Measurements from ENCODE around the gene ABCC1. TPM values are rescaled to one million over a fixed set of nuclear protein-coding genes. Genes with fewer than 3 reads are reported as not detected.
"Not testable (repeated sequence)": the region's sequence is repeated elsewhere in the genome, so short reads cannot be mapped to it uniquely, and the experiment has no call there.

The ABCC1 gene
- total RNA-seq, 1 donor from 2014 or later, result 21.8 TPM

- H3K4me1 Mint-ChIP-seq (ENCODE audit: unreplicated experiment), result peaks cover 2% of the 10 kb centered on the region
- no peak overlapping the region for H3K4me3 Mint-ChIP-seq (ENCODE audit: unreplicated experiment)
- no peak overlapping the region for H3K27ac Mint-ChIP-seq (ENCODE audit: unreplicated experiment)
- no peak for TF ChIP-seq CTCF (IDR thresholded peaks at IDR 0.05; ENCODE audit: unreplicated experiment)
- DNase-seq (ENCODE audit: low spot score), result no peak
- no peaks in the 10 kb centered on the region for H3K36me3 Mint-ChIP-seq (ENCODE audit: low read depth, unreplicated experiment)
- no peaks in the 10 kb centered on the region for H3K9me3 Mint-ChIP-seq (ENCODE audit: unreplicated experiment)
- no peaks in the 10 kb centered on the region for H3K27me3 Mint-ChIP-seq (ENCODE audit: unreplicated experiment)
Observed at GRCh38 chr16:15916323-15916722, 33.1 kb upstream of the ABCC1 start.

- H3K27ac Mint-ChIP-seq (ENCODE audit: unreplicated experiment); H3K9me3 Mint-ChIP-seq (ENCODE audit: unreplicated experiment); DNase-seq (ENCODE audit: low spot score); H3K36me3 Mint-ChIP-seq (ENCODE audit: low read depth, unreplicated experiment); H3K27me3 Mint-ChIP-seq (ENCODE audit: unreplicated experiment); H3K4me1 Mint-ChIP-seq (ENCODE audit: unreplicated experiment); H3K4me3 Mint-ChIP-seq (ENCODE audit: unreplicated experiment): not testable (repeated sequence)
Observed at GRCh38 chr16:15918314-15918713, 31.1 kb upstream of the ABCC1 start.

GRCh38 chr16:15919331-15919730 lies 30.1 kb upstream of the ABCC1 start:
- H3K27me3 Mint-ChIP-seq (ENCODE audit: unreplicated experiment), result no peaks in the 10 kb centered on the region
- H3K4me3 Mint-ChIP-seq (ENCODE audit: unreplicated experiment), result no peak overlapping the region
- H3K9me3 Mint-ChIP-seq (ENCODE audit: unreplicated experiment), result no peaks in the 10 kb centered on the region
- H3K4me1 Mint-ChIP-seq (ENCODE audit: unreplicated experiment), result peaks cover 2% of the 10 kb centered on the region
- H3K27ac Mint-ChIP-seq (ENCODE audit: unreplicated experiment), result no peak overlapping the region
- TF ChIP-seq CTCF (IDR thresholded peaks at IDR 0.05; ENCODE audit: unreplicated experiment), result no peak
- DNase-seq (ENCODE audit: low spot score), result no peak
- H3K36me3 Mint-ChIP-seq (ENCODE audit: low read depth, unreplicated experiment), result no peaks in the 10 kb centered on the region

GRCh38 chr16:15924996-15925395 lies 24.4 kb upstream of the ABCC1 start:
- H3K27ac Mint-ChIP-seq (ENCODE audit: unreplicated experiment), result no peak overlapping the region

GRCh38 chr16:15925631-15926030 lies 23.8 kb upstream of the ABCC1 start:
- no peak overlapping the region for H3K27ac Mint-ChIP-seq (ENCODE audit: unreplicated experiment)
- no peaks in the 10 kb centered on the region for H3K4me1 Mint-ChIP-seq (ENCODE audit: unreplicated experiment)
- no peak for DNase-seq (ENCODE audit: low spot score)
- no peaks in the 10 kb centered on the region for H3K27me3 Mint-ChIP-seq (ENCODE audit: unreplicated experiment)
- no peaks in the 10 kb centered on the region for H3K9me3 Mint-ChIP-seq (ENCODE audit: unreplicated experiment)
- no peaks in the 10 kb centered on the region for H3K36me3 Mint-ChIP-seq (ENCODE audit: low read depth, unreplicated experiment)
- no peak for TF ChIP-seq CTCF (IDR thresholded peaks at IDR 0.05; ENCODE audit: unreplicated experiment)
- H3K4me3 Mint-ChIP-seq (ENCODE audit: unreplicated experiment), result no peak overlapping the region

More at GRCh38 chr16:15924996-15925395, 24.4 kb upstream of the ABCC1 start:
- H3K4me3 Mint-ChIP-seq (ENCODE audit: unreplicated experiment), result no peak overlapping the region
- no peaks in the 10 kb centered on the region for H3K4me1 Mint-ChIP-seq (ENCODE audit: unreplicated experiment)
- H3K9me3 Mint-ChIP-seq (ENCODE audit: unreplicated experiment), result no peaks in the 10 kb centered on the region
- DNase-seq (ENCODE audit: low spot score), result no peak
- no peak for TF ChIP-seq CTCF (IDR thresholded peaks at IDR 0.05; ENCODE audit: unreplicated experiment)
- H3K27me3 Mint-ChIP-seq (ENCODE audit: unreplicated experiment), result no peaks in the 10 kb centered on the region
- no peaks in the 10 kb centered on the region for H3K36me3 Mint-ChIP-seq (ENCODE audit: low read depth, unreplicated experiment)

Measured in endothelial cell (in vitro differentiated cells).